A549 (cell line): ENCODE data around the gene GDI2.

ENCODE experiments used
- CBX2 ChIP-seq: fragments of 200-600 bp; sonication (generic); IDR thresholded peaks from 2 replicates; pipeline ENCODE4 v1.6.1; 2016; ENCODE audit warnings: low read depth, mild to moderate bottlenecking, borderline replicate concordance
- CEBPB ChIP-seq, 2 experiments: fragments of >200 bp in 1 of 2; sonication (Bioruptor Twin) in 1 of 2; formaldehyde crosslinking in 1 of 2; IDR thresholded peaks; 2 replicates each; pipeline ENCODE4 v1.6.1; 2012 to 2016
- CTCF ChIP-seq: fragments of >200 bp; sonication (Bioruptor Twin); formaldehyde crosslinking; IDR thresholded peaks from 3 replicates; pipeline ENCODE4 v1.5.1; 2016
- EP300 ChIP-seq, 2 experiments: fragments of >200 bp; sonication (Bioruptor Twin); formaldehyde crosslinking; IDR thresholded peaks; 2 replicates in 1 of 2; 3 replicates in 1 of 2; pipeline ENCODE4 v1.6.1; 2016 to 2017
- MAFK ChIP-seq: fragments of 450-650 bp; IDR thresholded peaks from 2 replicates; pipeline ENCODE4 v1.6.1; 2014; ENCODE audit not compliant: partially characterized antibody
- ZSCAN20 ChIP-seq: fragments of 250-450 bp; sonication (Bioruptor Pico); IDR thresholded peaks from 2 replicates; pipeline ENCODE4 v1.8.0; 2022; ENCODE audit warnings: mild to moderate bottlenecking, moderate library complexity

DNA sequence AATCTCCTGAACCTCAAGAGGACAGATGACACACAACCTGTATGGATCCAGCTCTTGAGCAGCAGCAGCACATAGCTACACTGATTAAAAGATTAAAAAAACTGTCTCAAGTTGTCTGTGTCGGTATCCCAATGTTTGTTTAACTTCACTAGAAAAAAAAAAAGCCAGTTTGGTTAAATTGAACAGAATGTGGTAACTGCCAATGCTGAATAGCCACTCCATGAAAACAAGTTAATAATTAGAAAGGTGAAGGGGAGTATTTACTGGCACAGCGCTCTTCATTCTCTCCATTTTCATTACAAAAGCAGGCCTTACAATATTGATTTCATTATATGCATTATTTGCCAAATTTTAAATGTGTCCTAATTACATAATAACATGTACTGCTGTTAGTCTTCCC, 47.6 kb downstream of the GDI2 start:
- no peak for TF ChIP-seq CTCF
- no peak for TF ChIP-seq CEBPB (IDR thresholded peaks at IDR 0.05)
- TF ChIP-seq MAFK: no peak
- TF ChIP-seq CBX2: no peak
- no peak for TF ChIP-seq ZSCAN20 (CRISPR knock-in tag)
- no peak for TF ChIP-seq EP300 (IDR thresholded peaks at IDR 0.05)
